ENCODE data around the gene APBA1.

Gene APBA1

GRCh38 chr9:69579032-69579758, 93.0 kb downstream of the APBA1 start:
- no peak for DNase-seq (ENCODE audit: low read depth in 2 of 2)

DNA sequence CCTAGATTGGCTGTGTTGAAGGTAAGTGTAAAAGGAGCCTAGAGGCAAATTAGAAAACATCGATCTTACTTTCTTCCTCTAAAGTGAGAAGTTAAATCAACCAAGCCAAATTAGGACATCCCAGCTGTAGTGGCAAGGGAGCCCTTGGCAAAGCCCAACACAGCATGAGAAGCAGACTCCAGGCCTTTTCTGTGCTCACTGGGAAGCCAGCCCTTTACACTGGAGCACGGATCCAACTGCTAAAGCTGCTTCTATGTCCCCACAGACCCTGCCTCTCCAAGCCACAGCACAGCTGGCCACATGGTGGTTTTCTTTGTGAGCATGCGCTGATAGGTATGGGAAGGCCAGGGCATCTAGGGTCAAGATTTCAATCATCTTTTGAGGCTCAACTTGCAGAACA, 94.1 kb downstream of the APBA1 start:
- no peak for DNase-seq (ENCODE audit: low read depth in 2 of 2)

- DNase-seq (ENCODE audit: low read depth in 2 of 2), result no peak
Observed at GRCh38 chr9:69577123-69577522, 95.0 kb downstream of the APBA1 start.

- no peak for DNase-seq (ENCODE audit: low read depth in 2 of 2)
Observed at GRCh38 chr9:69574057-69574456, 98.1 kb downstream of the APBA1 start.

GRCh38 chr9:69573651-69574050, 98.5 kb downstream of the APBA1 start:
- DNase-seq (ENCODE audit: low read depth in 2 of 2), result no peak

- DNase-seq (ENCODE audit: low read depth in 2 of 2), result no peak
Observed at GRCh38 chr9:69572611-69573010, 99.6 kb downstream of the APBA1 start.

- no peak for DNase-seq (ENCODE audit: low read depth in 2 of 2)
Observed at GRCh38 chr9:69571032-69571431, 101.1 kb downstream of the APBA1 start.

DNA sequence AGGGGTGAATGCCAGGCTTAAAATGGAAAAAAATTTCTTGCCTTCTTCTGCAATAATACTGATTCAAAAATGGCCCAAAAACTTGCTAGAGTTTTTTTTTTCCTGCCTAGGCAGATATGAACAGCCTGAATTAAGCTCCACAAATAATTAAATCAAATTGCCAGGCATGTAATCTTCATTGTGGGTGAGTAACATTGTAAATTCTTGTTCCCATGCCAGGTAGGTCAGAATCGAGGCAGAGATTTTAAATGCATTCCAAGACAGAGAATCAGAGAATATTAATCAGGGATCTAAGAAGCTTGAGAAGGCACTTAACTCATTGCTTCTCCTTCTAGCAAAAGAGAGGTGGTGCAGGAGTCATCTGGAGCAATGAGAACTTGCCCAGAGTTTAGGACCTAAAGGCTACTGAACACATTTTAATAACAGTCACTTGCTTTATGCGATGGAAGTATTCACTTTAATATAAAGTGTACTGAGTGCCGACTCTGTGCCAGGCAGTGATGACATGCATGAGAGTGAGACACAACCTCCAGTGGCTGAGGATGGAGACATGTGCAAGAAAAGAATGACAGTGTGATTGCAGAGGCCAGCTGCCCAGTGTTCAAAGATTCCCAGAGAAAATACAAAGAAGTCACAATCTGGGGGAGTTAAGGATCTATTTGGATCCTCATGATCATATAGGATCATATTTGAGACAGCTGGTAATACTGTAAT, 102.3 kb downstream of the APBA1 start:
- no peak for DNase-seq (ENCODE audit: low read depth in 2 of 2)

- DNase-seq (ENCODE audit: low read depth in 2 of 2), result no peak
Observed at GRCh38 chr9:69564557-69564956, 107.6 kb downstream of the APBA1 start.

DNA sequence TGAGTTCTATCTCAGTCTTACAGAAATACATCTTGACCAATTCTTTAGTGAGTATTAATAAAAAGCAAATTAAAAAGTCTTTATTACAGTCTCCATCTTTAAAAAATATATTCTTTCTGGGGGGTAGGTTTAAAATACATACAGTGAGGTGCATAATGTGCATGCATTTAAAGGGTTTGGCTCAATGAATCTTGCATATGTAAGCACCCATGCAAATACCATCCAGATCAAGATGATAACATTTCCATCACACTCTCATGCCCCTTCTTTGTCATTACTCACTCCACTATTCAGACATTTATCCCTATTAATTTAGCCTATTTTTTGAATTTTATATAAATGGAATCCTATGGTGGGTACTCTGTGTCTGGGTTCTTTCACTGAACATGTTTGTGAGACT, 113.0 kb downstream of the APBA1 start:
- DNase-seq (ENCODE audit: low read depth in 2 of 2), result no peak

- DNase-seq (ENCODE audit: low read depth in 2 of 2), result no peak
Observed at GRCh38 chr9:69556707-69557106, 115.5 kb downstream of the APBA1 start.

DNA sequence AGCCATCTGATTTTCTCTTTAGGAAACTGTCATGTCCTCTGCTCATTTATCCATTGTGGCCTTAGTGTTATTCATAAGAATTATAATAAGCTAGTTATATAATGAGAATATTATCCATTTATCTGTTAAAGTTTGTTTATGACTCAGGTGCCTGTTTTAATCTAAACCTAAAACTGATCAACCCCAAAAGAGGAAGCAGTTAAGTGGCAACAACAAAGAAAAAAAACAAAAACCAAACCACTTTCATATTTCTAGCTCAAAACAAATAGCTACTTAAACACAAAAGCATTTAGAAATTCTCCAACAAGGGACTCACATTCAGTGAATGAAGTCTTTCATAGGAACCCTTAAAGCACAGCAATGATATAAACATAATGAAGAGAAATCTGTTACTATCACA, 116.4 kb downstream of the APBA1 start:
- DNase-seq (ENCODE audit: low read depth in 2 of 2), result no peak

DNA sequence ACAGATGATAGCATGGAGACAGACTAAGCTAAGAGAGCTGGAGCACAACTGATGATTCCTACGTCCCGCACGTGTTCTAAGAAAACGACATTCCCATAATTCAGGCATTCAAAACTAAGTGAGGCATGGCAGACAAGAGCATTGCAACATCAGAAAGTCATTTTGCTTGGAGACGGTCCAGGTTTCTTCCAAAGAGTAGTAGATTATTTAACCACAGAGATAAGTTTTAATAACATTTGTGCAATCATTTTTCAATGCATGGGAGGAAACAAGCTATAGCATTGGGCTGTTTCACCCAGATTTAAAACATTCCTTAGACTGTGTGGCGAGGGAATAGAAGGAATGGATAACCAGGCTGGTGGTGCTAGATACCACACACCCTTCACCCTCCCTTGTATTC, 117.2 kb downstream of the APBA1 start:
- DNase-seq (ENCODE audit: low read depth in 2 of 2), result no peak

- DNase-seq (ENCODE audit: low read depth in 2 of 2), result peak in 1 of 2 donors; percentile 13
Observed at GRCh38 chr9:69549310-69550202, 122.6 kb downstream of the APBA1 start.

DNA sequence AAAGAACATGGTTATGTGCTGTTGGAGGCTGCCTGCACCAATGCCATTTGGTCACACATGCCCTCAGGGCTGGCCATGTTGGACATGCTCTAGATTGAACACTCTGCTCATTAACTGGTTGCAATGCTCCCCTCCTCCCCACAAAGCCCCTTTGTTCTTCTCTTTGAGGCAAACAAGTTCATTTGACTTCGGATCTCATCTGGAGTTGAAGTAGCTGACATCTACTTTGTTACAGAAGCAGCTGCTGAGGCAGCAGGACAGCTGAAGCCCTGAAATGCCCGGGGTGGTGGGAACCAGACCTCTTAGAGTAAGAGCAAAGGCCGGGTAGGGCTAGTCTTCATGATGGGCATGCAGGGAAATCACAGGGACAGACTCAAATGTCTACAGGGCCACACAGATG, 123.5 kb downstream of the APBA1 start:
- DNase-seq (ENCODE audit: low read depth in 2 of 2), result no peak

- DNase-seq (ENCODE audit: low read depth in 2 of 2), result no peak
Observed at GRCh38 chr9:69546265-69546664, 125.9 kb downstream of the APBA1 start.

DNA sequence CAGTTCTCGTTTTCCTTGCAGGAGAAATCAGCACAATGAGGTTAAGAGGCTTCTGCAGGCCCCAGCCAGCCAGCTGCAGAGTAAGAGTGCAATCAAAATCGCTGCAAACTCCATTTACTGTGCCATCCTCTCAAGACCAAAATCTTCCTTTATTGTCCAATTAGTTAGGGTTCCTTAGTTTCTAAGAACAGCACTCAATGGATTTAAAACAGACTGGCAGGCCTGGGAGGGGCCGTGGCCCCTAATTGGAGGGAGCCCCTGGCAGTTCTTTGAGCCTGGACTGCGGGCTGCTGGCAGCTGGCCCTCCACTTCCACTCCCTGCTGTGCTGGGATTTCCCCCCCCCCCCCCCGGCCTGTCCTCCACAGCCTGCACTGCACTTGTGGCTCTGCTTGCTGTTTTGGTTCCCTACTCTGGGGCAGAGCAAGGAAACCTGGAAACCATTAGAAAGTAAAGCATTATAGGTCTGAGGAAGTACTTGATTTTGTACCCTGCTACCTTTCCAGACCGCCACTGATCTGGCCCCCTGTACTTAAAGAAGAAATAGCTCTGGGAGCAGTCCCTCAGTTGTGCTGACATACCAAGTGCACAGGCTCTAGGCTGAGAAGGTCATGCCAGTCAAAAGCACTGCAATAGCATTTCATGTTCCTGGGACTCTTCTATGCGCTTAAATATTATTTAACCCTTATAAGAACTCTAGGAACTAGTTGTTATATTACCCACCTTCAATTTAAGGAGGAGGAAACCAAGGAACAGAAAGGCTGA, 129.0 kb downstream of the APBA1 start:
- DNase-seq (ENCODE audit: low read depth in 2 of 2), result no peak

DNA sequence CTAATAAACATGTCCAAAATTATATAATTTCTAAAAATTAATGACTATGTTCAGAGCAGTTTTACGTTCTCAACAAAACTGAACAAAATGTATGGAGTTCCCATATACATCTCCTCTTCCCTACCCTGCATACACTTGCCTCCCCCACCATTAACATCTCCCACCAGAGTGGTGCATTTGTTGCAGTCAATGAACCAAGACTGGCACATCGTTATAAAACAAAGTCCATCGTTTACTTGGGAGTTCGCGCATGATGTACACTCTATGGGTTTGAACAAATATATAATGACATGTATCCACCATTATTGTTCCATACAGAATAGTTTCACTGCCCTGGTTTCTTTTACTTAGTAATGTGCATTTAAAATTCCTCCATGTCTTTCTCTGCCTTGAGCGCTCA, 130.1 kb downstream of the APBA1 start:
- DNase-seq (ENCODE audit: low read depth in 2 of 2), result no peak

DNA sequence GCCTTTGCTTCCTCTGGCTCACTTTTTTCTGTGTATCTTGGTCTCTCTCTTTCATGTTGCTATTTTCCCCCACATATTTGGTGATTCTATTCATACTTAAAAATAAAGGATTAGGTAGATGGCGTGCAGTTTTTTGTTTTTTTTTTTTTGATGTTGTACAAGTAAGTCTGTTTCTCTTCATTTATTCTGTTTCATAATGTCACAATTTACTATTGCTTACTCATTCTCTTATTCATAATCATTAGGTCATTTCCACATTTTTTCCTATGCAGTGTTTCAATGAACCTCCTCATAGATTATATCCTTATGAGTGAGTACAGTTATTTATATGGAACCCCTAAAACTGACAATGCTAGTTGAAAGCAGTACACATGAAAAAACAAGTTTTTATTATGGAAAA, 136.3 kb downstream of the APBA1 start:
- no peak for DNase-seq (ENCODE audit: low read depth in 2 of 2)

DNA sequence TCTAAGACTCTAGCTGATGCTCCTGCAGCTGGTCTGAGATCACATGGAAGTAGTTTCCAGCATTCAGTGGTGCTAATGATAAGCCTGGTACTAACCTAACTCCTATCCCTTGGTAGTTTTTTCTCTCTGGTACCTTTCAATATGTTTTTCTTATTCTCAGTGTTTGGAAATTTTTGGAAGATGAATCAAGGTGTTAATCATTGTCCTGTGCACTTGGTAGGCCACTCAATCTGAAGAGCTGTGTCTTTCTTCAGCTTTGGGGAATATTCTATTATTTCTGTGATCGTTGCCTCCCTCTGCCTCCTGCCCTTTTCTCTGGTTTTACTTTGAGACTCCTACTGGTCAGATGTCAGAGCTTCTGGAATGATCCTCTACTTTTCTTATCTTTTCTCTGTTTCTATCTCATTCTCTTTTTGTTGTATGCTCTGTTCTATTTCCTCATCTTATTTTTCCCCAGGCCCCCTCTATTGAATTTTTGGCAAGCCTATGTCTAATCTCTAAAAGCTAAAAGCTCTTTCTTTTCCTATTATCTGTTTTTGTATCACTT, 136.8 kb downstream of the APBA1 start:
- DNase-seq (ENCODE audit: low read depth in 2 of 2), result no peak

DNA sequence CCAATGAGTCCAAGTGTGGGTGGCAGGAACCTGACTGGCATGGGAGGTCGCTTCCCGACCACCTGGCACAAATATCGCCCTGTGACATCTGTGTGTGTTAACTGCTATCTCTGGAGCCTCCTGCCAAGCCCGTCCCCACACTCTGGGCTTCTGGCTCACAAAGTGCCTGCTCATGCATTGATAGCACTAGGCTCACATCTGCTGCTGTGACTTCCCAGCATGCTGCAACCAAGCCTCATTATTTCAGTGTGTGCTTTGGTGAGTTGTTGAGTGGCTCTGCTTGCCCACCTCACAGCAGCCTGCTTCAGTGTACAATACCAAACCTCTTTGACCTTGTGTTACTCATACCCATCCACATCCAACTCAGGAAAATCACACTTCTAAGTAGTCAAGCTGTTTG, 139.8 kb downstream of the APBA1 start:
- no peak for DNase-seq (ENCODE audit: low read depth in 2 of 2)
